DMS153 treated with DMSO at 0.1 percent for 48 hours (cell line): ENCODE results near the gene IDUA.
A peak's percentile ranks its signal among the peaks of the same experiment; 100 is the strongest.

Source experiments
- DNase-seq: peaks from one replicate; lab custom pipeline; 2025; ENCODE audit not compliant: unreplicated experiment; lab: John Stamatoyannopoulos, UW

The IDUA gene

GRCh38 chr4:955931-956381 is 30.9 kb upstream of the IDUA start:
- DNase-seq: no peak

GRCh38 chr4:956531-957230 is 30.2 kb upstream of the IDUA start:
- DNase-seq: no peak

GRCh38 chr4:957231-957580 is 29.6 kb upstream of the IDUA start:
- DNase-seq: no peak

GRCh38 chr4:957581-958313 is 29.1 kb upstream of the IDUA start:
- no peak for DNase-seq

GRCh38 chr4:958314-958665 is 28.6 kb upstream of the IDUA start:
- DNase-seq: no peak

GRCh38 chr4:958696-959337 is 28.0 kb upstream of the IDUA start:
- DNase-seq: no peak

- DNase-seq: no peak
These were observed 27.3 kb upstream of the IDUA start for GRCh38 chr4:959338-960139.

GRCh38 chr4:960140-960635 is 26.7 kb upstream of the IDUA start:
- DNase-seq: no peak

- DNase-seq: no peak
These were observed 26.1 kb upstream of the IDUA start for GRCh38 chr4:960636-961350.

GRCh38 chr4:961351-962230 is 25.3 kb upstream of the IDUA start:
- no peak for DNase-seq

- DNase-seq: peak; percentile 25
These were observed 24.3 kb upstream of the IDUA start for GRCh38 chr4:962231-963208.

- no peak for DNase-seq
These were observed 23.3 kb upstream of the IDUA start for GRCh38 chr4:963276-964225.

- no peak for DNase-seq
These were observed 22.4 kb upstream of the IDUA start for GRCh38 chr4:964346-965025.

GRCh38 chr4:965048-965765 is 21.6 kb upstream of the IDUA start:
- no peak for DNase-seq

- no peak for DNase-seq
These were observed 21.1 kb upstream of the IDUA start for GRCh38 chr4:965766-966134.
